Measurements from ENCODE around the gene PI16. TPM values are rescaled to one million over a fixed set of nuclear protein-coding genes. Genes with fewer than 3 reads are reported as not detected.
A peak's percentile ranks its signal among the peaks of the same experiment; 100 is the strongest.

PI16 gene
- total RNA-seq, 2 donors from 2014 or later = not detected

DNA sequence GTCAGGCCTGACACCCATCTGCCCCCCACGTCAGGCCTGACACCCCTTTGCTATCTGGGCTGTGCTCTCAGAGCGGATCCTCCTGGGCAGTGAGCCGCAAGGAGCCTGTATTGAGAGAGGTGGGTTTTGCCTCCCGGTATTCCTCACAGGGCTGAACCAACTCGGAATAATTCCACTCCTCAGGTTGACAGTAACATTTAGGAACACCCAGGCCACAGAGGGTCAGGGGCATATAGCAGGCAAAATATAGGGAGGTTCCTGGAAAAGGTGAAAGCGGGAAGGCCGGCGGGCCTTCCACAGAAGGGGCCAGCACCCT lies 44.1 kb downstream of the PI16 start:
- DNase-seq (ENCODE audit: low spot score) (no peak), ATAC-seq (no peak)
- H3K36me3 Mint-ChIP-seq = no peaks in the 10 kb centered on the region
- no peak overlapping the region for H3K27ac Mint-ChIP-seq
- H3K9me3 Mint-ChIP-seq = no peaks in the 10 kb centered on the region
- no peak overlapping the region for H3K4me3 Mint-ChIP-seq
- peaks cover 0 to 3% of the 10 kb centered on the region in 2 donors for H3K27me3 Mint-ChIP-seq
- H3K4me1 Mint-ChIP-seq (ENCODE audit: low read depth in 2 of 2) = no peaks in the 10 kb centered on the region

DNA sequence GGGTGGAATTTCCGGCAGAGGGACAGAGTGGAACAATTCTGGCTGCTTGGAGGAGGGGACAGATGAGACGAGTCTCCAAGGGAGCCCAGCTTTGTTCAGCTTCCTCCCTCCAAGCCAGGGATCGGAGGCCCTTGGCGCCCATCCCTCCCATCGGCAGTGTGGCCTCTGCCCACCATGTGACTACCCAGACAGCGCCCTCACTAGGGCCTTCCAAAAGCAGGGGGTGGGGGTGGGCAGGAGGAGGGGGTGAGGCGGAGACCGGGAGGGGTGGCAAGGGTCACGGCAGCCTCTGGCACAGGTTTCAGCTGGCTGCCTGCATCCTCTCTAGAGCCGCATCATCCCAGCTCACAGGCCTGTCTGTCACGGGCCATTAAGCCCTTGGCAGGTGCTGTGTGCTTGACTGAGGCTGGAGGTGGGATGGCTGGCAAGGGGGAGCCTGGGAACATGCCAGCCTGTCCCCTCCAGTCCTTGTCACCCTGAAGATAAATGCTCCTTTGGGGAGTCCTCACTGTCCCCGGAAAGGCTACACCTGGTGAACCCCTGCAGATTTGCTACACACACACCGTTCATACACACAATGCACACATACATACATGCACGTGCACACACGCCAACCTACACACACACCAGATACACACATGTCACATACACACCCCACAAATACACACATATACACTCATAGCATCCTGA lies 44.7 kb downstream of the PI16 start:
- Mint-ChIP-seq H3K4me1 (ENCODE audit: low read depth in 2 of 2) (no peaks in the 10 kb centered on the region), H3K36me3 (no peaks in the 10 kb centered on the region), H3K4me3 (no peak overlapping the region), H3K9me3 (no peaks in the 10 kb centered on the region), H3K27ac (no peak overlapping the region), H3K27me3 (no peaks in the 10 kb centered on the region)
- no peak for DNase-seq (ENCODE audit: low spot score)
- no peak for ATAC-seq

DNA sequence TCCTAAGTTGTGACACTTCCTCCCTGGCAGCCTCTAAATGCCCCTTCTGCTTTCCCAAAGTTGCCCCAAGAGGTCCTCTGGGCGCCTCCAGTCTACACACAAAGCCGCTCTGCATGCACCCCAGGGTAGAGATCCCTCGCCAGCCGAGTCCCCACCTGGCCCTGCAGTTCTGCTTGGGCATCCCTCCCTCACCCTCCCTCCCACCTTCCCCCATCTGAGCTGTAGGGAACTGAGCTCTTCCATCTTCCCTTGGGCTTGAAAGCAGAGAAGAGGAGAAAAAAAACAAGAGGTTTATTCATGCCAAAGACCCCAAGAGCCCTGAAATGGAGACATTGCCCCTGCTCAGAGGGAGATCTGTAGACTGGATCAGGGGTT lies 45.2 kb downstream of the PI16 start:
- no peaks in the 10 kb centered on the region for H3K4me1 Mint-ChIP-seq (ENCODE audit: low read depth in 2 of 2)
- H3K36me3 Mint-ChIP-seq = no peaks in the 10 kb centered on the region
- no peak overlapping the region for H3K4me3 Mint-ChIP-seq
- no peak overlapping the region for H3K27ac Mint-ChIP-seq
- ATAC-seq (no peak), DNase-seq (ENCODE audit: low spot score) (no peak)
- H3K27me3 Mint-ChIP-seq = no peaks in the 10 kb centered on the region
- H3K9me3 Mint-ChIP-seq = no peaks in the 10 kb centered on the region

DNA sequence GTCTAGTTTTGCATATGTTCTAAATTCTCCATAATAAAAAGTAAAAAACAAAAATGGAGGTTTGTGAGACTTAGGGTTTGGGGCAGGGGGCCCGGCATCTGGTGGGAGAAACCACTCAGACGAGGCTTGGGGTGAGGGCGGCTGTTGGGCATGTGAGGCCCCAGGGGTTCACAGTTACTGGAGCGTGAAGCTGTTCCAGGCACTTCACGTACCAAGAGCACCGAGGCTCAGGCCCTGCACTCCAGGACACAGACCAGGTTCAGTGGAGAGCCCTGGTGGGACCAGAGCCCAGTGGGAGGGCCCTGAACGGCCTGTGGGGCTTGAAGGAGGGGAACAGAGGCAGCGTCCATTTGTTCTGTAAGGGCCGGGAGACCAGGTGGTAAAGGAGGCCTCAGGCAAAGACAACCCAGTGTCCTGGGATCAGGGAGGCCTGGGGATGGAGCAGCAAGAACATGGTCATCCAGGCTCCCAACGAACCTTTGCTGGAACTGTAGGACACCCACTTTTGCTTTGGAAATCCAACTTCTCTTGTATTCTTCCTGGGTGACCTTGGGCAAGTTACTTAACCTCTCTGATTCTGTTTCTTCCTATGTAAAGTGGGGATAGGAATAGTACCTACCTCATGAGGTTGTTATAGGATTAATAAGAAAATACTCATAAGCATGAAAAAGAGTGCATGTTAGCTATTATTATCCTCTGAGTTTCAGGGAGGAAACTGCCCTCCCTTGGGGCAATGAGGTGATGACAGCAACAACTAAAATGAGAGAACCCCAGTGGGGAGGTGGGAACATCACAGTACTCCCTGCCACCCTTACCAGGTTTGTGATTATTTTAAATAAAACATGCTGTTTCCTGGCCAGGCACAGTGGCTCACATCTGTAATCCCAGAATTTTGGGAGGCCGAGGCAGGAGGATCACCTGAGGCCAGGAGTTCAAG lies 49.8 kb downstream of the PI16 start:
- peaks cover 16 to 19% of the 10 kb centered on the region in 2 donors for H3K4me1 Mint-ChIP-seq (ENCODE audit: low read depth in 2 of 2)
- H3K27me3 Mint-ChIP-seq = no peaks in the 10 kb centered on the region
- H3K36me3 Mint-ChIP-seq = no peaks in the 10 kb centered on the region
- peak overlapping the region; percentile 6 for H3K4me3 Mint-ChIP-seq
- no peak for DNase-seq (ENCODE audit: low spot score)
- no peak for ATAC-seq
- H3K9me3 Mint-ChIP-seq = no peaks in the 10 kb centered on the region
- H3K27ac Mint-ChIP-seq = no peak overlapping the region

DNA sequence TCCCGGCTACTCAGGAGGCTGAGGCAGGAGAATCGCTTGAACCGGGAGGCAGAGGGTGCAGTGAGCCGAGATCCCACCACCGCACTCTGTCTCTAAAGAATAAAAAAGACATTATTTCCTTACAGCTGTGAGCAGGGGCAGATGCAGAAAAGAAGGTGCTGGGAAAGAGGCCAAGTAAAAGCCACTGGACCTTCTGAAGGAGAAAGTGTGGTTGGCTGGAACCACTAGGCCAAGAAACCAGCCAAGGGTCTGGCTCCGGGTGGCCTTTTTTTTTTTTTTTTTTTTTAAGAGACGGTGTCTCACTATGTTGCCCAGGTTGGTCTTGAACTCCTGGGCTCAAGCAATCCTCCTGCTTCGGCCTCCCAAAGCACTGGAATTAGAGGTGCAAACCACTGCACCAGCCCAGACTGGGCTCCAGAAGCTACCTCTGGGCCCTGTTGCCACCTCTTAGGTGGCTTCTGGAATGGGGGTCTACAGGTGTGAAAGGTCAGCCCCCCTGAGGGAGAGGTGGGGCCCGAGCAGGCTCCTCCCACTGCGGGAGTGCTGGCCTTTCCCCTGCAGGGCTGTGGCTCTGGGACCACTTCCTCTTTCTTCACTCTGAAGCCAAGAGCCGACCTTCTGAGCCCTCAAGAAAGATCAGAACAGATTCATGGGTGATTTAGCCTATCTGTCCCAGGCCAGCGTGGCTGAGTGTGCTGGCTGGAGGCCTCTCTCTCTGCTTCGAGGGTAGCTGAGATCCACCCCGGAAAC lies 50.7 kb downstream of the PI16 start, which contains the start of gene FGD2:
TSS of gene FGD2 (plus strand) at position 595 of the 750 bp plus-strand sequence. CDS start 163 bp downstream, outside the sequence.
- ATAC-seq (peak; percentile 49 to 65), DNase-seq (ENCODE audit: low spot score) (no peak)
- H3K36me3 Mint-ChIP-seq = no peaks in the 10 kb centered on the region
- no peaks in the 10 kb centered on the region for H3K9me3 Mint-ChIP-seq
- H3K4me1 Mint-ChIP-seq (ENCODE audit: low read depth in 2 of 2) = peaks cover 16 to 19% of the 10 kb centered on the region in 2 donors
- no peaks in the 10 kb centered on the region for H3K27me3 Mint-ChIP-seq
- peak within 1 kb of the TSS; percentile 43 to 76 for H3K27ac Mint-ChIP-seq
- peak within 1 kb of the TSS; percentile 40 for H3K4me3 Mint-ChIP-seq

DNA sequence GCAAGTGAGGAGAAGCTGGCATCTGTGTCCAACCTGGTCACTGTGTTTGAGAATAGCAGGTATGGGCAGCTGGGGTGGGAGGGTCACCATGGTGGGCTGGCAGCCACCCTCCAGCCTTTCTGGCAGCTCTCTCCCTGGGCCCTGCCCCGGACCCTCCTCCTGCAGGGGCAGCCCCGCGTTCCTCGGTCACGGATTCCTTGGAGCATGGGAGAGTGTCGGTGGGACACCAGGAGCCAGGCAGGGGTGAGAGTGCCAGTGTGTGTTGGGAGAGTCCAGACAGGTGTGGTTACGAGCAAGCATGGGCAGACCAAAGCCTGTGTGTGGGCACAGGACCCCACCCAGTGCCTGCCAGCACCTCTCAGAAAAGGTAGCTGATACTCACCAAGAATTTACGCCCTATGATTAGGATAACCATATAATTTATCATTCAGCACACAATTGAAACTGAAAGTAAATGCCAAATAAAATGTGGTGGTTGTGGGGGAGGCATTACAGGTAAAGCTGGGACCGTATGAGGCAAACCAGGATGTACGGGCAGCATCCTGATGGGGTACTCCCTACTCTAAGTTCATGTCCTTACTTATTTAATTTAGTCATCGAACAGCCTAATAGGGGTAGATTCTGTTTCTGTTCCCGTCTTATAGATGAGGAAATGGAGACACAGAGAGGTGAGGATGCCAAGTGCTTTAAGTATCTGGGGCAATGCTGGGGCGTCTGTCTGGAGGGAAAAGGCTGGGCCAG lies 51.5 kb downstream of the PI16 start:
- ATAC-seq (no peak), DNase-seq (ENCODE audit: low spot score) (no peak)
- peak overlapping the region; percentile 43 to 76 for H3K27ac Mint-ChIP-seq
- H3K27me3 Mint-ChIP-seq = no peaks in the 10 kb centered on the region
- H3K4me3 Mint-ChIP-seq = peak overlapping the region; percentile 40
- peaks cover 16 to 19% of the 10 kb centered on the region in 2 donors for H3K4me1 Mint-ChIP-seq (ENCODE audit: low read depth in 2 of 2)
- no peaks in the 10 kb centered on the region for H3K36me3 Mint-ChIP-seq
- no peaks in the 10 kb centered on the region for H3K9me3 Mint-ChIP-seq

DNA sequence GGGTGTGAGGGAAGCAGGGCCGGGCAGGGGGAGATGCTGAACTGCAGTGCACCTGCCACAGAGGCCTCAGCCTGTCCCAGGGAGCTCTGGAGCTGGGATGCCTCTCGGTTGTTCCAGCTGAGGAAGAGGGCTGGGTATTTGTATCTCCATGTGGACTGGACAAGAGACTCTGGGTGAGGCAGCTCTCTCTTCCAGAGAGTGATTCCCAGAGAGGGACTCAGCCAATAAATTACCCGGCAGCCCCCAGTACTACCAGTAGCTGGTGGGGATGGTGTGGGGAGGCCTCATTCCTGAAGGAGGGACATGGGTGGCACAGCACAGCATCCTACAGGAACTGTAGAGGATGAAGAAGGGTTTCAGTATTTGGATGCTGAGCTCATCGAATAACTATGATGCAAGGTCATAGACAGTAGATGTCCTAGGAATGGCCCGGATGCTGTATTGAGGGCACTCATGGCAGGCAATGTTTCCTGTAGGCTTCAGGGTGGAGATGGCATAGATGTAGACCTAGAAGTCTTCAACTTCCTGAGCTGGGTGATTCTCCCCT lies 52.3 kb downstream of the PI16 start:
- Mint-ChIP-seq H3K36me3 (no peaks in the 10 kb centered on the region), H3K4me3 (peak overlapping the region; percentile 40), H3K4me1 (ENCODE audit: low read depth in 2 of 2) (peaks cover 16 to 19% of the 10 kb centered on the region in 2 donors), H3K9me3 (no peaks in the 10 kb centered on the region), H3K27ac (peak overlapping the region in 1 of 2 donors; percentile 76), H3K27me3 (no peaks in the 10 kb centered on the region)
- ATAC-seq = no peak
- DNase-seq (ENCODE audit: low spot score) = no peak

DNA sequence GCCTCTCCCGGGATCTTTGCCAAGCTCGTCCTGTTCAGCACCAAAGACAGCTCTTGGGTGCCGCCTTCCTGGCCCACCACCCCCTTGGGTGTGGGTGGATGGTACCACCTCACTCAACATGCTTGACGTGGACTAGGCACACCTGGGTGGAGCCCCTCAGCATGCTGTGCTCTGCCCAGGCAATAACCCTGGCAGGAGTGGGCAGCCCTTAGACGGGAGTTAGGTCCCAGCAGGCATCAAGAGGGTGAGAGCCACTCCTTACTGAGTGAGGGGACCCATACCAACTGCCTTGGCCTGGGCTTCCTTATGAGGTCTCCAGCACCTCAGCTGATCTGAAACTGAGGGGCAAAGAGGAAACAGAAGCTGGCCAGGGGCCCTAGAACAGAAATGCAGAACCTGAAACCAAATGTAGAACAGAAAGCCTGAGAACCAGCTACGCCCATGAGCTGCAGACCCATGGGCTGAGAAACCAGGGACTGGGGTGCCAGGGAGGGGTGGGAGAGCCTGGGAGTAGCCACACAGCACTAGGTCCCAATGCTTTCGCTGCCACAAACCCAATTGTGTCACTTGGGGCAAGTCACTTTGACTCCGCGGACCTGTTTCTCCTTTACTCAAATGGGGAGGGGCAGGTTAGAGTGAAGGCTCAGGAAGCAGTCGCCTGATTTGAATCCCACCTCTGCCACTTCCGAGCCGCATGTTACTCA lies 53.0 kb downstream of the PI16 start:
- Mint-ChIP-seq H3K9me3 (no peaks in the 10 kb centered on the region), H3K36me3 (no peaks in the 10 kb centered on the region), H3K4me3 (peak overlapping the region; percentile 45), H3K27me3 (no peaks in the 10 kb centered on the region), H3K4me1 (ENCODE audit: low read depth in 2 of 2) (peaks cover 16 to 19% of the 10 kb centered on the region in 2 donors), H3K27ac (peak overlapping the region; percentile 37 to 39)
- no peak for DNase-seq (ENCODE audit: low spot score)
- ATAC-seq = peak in 1 of 2 donors; percentile 45

DNA sequence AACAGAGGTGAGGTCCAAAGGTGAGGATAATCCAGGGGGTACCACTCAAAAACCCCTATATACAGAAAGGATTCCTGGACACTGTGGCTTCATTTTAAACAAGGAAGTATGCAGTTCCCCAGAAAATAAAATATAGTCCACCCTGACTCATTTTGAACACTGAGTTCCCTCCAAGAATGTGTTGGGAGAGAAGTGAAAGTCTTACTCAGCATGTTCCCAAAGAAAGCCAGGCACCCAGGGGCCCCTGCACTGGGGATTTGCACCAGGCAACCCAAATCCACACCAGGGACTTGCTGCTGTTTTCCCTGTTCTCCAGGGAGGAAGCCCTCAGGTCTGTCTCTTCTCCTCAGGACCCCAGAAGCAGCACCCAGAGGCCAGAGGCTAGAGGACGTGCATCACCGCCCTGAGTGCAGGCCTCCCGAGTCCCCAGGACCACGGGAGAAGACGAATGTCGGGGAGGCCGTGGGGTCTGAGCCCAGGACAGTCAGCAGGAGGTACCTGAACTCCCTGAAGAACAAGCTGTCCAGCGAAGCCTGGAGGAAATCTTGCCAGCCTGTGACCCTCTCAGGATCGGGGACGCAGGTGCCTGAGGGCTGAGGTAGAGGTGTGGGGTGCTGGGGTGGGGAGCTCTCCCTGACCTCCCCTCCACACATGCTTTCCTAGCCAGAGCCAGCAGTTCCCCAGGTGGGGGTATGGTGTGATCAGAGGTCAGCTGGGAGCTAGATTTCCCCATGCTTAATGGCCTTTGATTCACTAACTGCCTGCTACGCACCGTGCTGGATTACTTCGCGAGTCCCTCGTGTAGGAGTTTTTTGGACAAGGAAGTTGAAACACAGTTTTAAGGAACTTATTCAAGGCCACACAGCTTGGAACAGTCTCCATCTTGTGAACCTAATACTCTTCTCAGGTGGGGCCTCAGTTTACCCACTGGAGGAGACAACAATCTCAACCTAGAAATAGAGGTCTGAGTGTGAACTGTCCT lies 54.2 kb downstream of the PI16 start:
- H3K4me3 Mint-ChIP-seq = peak overlapping the region; percentile 45
- peak overlapping the region in 1 of 2 donors; percentile 37 for H3K27ac Mint-ChIP-seq

DNA sequence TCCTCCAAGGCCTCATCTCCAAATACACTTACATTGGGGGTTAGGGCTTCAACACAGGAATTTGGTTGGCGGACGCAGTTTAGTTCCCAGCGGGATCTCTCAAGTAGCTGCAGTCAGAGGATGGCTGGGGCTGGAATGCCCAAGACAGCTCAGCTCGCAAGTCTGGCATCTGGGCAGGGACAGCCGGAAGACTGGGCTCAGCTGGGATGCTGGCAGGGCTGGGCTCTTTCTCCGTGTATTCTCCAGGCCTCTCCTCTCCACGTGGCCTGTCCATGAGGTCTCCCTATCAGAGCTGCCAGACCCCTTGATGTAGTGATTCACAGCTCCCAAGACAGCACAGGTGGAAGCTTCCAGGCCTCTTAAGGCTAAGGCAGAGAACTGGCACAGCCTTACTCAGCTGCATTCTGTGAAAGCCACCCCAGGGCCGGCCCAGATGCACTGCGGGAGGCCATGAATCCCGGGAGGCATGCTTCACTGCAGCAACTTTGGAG lies 55.9 kb downstream of the PI16 start:
- peaks cover 16 to 17% of the 10 kb centered on the region in 2 donors for H3K4me1 Mint-ChIP-seq (ENCODE audit: low read depth in 2 of 2)
- H3K4me3 Mint-ChIP-seq = no peak overlapping the region
- H3K27ac Mint-ChIP-seq = no peak overlapping the region
- H3K36me3 Mint-ChIP-seq = no peaks in the 10 kb centered on the region
- ATAC-seq = no peak
- no peak for DNase-seq (ENCODE audit: low spot score)
- H3K27me3 Mint-ChIP-seq = no peaks in the 10 kb centered on the region
- no peaks in the 10 kb centered on the region for H3K9me3 Mint-ChIP-seq

More for the DNA sequence above, 54.2 kb downstream of the PI16 start:
- ATAC-seq = no peak
- no peaks in the 10 kb centered on the region for H3K36me3 Mint-ChIP-seq
- no peaks in the 10 kb centered on the region for H3K27me3 Mint-ChIP-seq
- H3K4me1 Mint-ChIP-seq (ENCODE audit: low read depth in 2 of 2) = peaks cover 16 to 19% of the 10 kb centered on the region in 2 donors
- H3K9me3 Mint-ChIP-seq = no peaks in the 10 kb centered on the region
- DNase-seq (ENCODE audit: low spot score) = no peak

DNA sequence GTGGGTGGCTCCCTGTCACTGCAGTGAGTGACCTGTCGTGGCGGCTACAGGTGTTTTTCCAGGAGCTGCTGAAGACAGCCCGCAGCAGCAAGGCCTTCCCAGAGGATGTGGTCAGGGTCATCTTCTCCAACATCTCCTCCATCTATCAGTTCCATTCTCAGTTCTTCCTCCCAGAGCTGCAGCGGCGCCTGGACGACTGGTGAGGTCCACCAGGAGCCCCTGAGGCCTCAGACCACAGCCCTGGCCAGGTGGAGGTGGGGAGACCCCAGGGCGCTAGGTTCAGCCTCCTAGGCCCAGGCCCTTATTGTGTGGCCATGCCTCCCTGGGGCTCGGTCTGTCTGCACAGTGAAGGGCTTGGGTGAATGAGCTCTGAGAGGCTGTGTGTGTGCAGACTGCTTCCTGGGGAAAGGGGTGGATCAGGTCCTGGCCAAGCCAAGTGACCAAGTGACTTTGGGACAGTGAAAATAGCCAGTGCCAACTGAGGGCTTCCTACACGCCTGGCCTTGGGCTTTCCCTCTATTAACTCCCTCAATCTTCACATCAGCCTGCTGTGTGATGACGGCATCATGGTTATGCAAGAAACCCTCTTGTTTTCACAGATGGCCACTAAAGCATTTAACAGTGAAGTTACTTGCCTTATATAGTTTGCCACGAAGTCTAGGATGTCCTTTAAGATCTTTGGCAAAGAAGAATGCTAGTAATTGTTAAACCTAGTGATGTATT lies 57.3 kb downstream of the PI16 start:
- DNase-seq (ENCODE audit: low spot score) = no peak
- no peaks in the 10 kb centered on the region for H3K36me3 Mint-ChIP-seq
- no peaks in the 10 kb centered on the region for H3K9me3 Mint-ChIP-seq
- H3K27me3 Mint-ChIP-seq = no peaks in the 10 kb centered on the region
- ATAC-seq = no peak
- H3K4me1 Mint-ChIP-seq (ENCODE audit: low read depth in 2 of 2) = peaks cover 7 to 9% of the 10 kb centered on the region in 2 donors
- H3K27ac Mint-ChIP-seq = no peak overlapping the region
- H3K4me3 Mint-ChIP-seq = no peak overlapping the region
